K562 (cell line): ENCODE measurements around the gene GRIA3. TPM values are rescaled to one million over a fixed set of nuclear protein-coding genes. Genes with fewer than 3 reads are reported as not detected.

Source experiments
- ATAC-seq: fragments of 200-7000 bp; cut with Tn5 transposase; 3 replicates; pipeline ENCODE4 v1.9.1; 2020; ENCODE audit warnings: moderate library complexity
- BruUV-seq: library from RNA; stranded (reverse); fragments of 400-500 nt; replicated peaks from 2 replicates; lab custom pipeline; 2021; lab: Mats Ljungman, UMichigan
- CTCF ChIA-PET: fragments of 300-600 bp; formaldehyde crosslinking; extraction: SDS; loops from one replicate; lab custom pipeline; 2021; ENCODE audit warnings: low intra/inter-chr PET ratio; lab: Yijun Ruan, JAX
- POLR2A ChIA-PET: fragments of 300-600, 350-650 bp; sonication (Branson Sonifier 250); formaldehyde crosslinking; extraction: SDS; loops from one replicate; lab custom pipeline; 2021; ENCODE audit warnings: antibody characterized with exemption, inconsistent platforms; lab: Yijun Ruan, JAX
- DNase-seq, 4 experiments: peaks; one replicate each; pipeline versions ENCODE4 v3.0.0 to v3.0.0-alpha.2; 2011 to 2018; ENCODE audit warnings: low spot score in 3 of 4, mixed read lengths in 3 of 4; ENCODE audit errors: extremely low read depth in 1 of 4
- FAIRE-seq: peaks from 2 replicates; lab custom pipeline; 2011; peaks lifted over from hg19 to GRCh38; lab: Jason Lieb, UNC
- H2AFZ ChIP-seq: 2 replicates; pipeline ENCODE4 v1.6.0; 2011; ENCODE audit warnings: low read depth, low read length, control low read depth, inconsistent platforms
- H3K27ac ChIP-seq: fragments of 200-600 bp; 3 replicates; pipeline ENCODE4 v1.8.0; 2011; ENCODE audit warnings: low read depth, mild to moderate bottlenecking, control low read depth, inconsistent platforms, low read length, moderate library complexity, mixed read lengths; ENCODE audit errors: extremely low read depth
- H3K27me3 ChIP-seq, 2 experiments: fragments of 300-600 bp in 1 of 2; 2 replicates in 1 of 2; 3 replicates in 1 of 2; pipeline versions ENCODE4 v1.6.0 to v1.8.0; 2011; ENCODE audit warnings: inconsistent platforms in 2 of 2, low read length in 2 of 2, mild to moderate bottlenecking in 1 of 2, mixed read lengths in 1 of 2, moderate library complexity in 1 of 2; ENCODE audit not compliant: control insufficient read depth in 2 of 2, insufficient read depth in 2 of 2
- H3K36me3 ChIP-seq: fragments of 300-600 bp; 3 replicates; pipeline ENCODE4 v1.8.0; 2011; ENCODE audit warnings: mild to moderate bottlenecking, low read length, inconsistent platforms; ENCODE audit not compliant: control insufficient read depth, insufficient read depth
- H3K4me1 ChIP-seq, 2 experiments: fragments of 200-600 bp in 1 of 2; replicated peaks in 1 of 2; 2 replicates in 1 of 2; 3 replicates in 1 of 2; pipeline versions ENCODE4 v1.5.1 to v1.8.0; 2011; ENCODE audit warnings: inconsistent platforms in 2 of 2, low read length in 2 of 2, mild to moderate bottlenecking in 1 of 2, mixed read lengths in 1 of 2, moderate library complexity in 1 of 2; ENCODE audit not compliant: control insufficient read depth in 2 of 2, insufficient read depth in 2 of 2
- H3K4me2 ChIP-seq: 2 replicates; pipeline ENCODE4 v1.6.1; 2011; ENCODE audit warnings: low read length, control low read depth, inconsistent platforms, mixed read lengths; ENCODE audit not compliant: insufficient read depth
- H3K4me3 ChIP-seq: fragments of 200-600 bp; sonication (generic), shearing (Covaris generic); 2 replicates; pipeline ENCODE4 v1.5.1; 2016; ENCODE audit warnings: control low read depth, inconsistent platforms
- H3K79me2 ChIP-seq: fragments of 200-600 bp; 3 replicates; pipeline ENCODE4 v1.8.0; 2011; ENCODE audit warnings: low read length, inconsistent platforms; ENCODE audit not compliant: control insufficient read depth, insufficient read depth
- H3K9ac ChIP-seq, 2 experiments: 2 replicates each; pipeline versions ENCODE4 v1.6.0 to v1.6.1; 2011; ENCODE audit warnings: low read depth in 2 of 2, low read length in 2 of 2, control low read depth in 1 of 2, inconsistent platforms in 1 of 2, mild to moderate bottlenecking in 1 of 2, mixed read lengths in 1 of 2; ENCODE audit not compliant: insufficient read depth in 1 of 2
- H3K9me1 ChIP-seq: one replicate; pipeline ENCODE4 v1.6.0; 2011; ENCODE audit warnings: inconsistent platforms, mild to moderate bottlenecking, low read length, moderate library complexity; ENCODE audit not compliant: control insufficient read depth, insufficient read depth
- H3K9me3 ChIP-seq: replicated peaks from 2 replicates; pipeline ENCODE4 v1.5.1; 2011; ENCODE audit warnings: low read depth, low read length, inconsistent platforms; ENCODE audit not compliant: control insufficient read depth, insufficient read depth
- H4K20me1 ChIP-seq: replicated peaks from 2 replicates; pipeline ENCODE4 v1.6.1; 2011; ENCODE audit warnings: low read length, inconsistent platforms, mixed read lengths; ENCODE audit not compliant: control insufficient read depth, insufficient read depth
- ARHGAP35 ChIP-seq: fragments of 450-650 bp; IDR thresholded peaks from 2 replicates; pipeline ENCODE4 v1.6.1; 2018; ENCODE audit not compliant: partially characterized antibody
- CEBPG ChIP-seq, 3 experiments: fragments of 200-800 bp in 1 of 3; sonication (Bioruptor generic) in 1 of 3; sonication (generic) in 1 of 3; formaldehyde crosslinking in 1 of 3; IDR thresholded peaks in 2 of 3; conservative IDR thresholded peaks in 1 of 3; 2 replicates each; pipeline versions ENCODE4 v1.6.1 to v1.8.0; 2016 to 2022; ENCODE audit warnings: missing compliant biosample characterization in 2 of 3, missing genetic modification characterization in 2 of 3, mild to moderate bottlenecking in 1 of 3, missing genetic modification reagents in 1 of 3
- CREBBP ChIP-seq: IDR thresholded peaks from one replicate; pipeline ENCODE4 v1.6.1; 2012; ENCODE audit warnings: low read depth, mild to moderate bottlenecking, control low read depth, inconsistent platforms, low read length
- DDX20 ChIP-seq: fragments of 450-650 bp; IDR thresholded peaks from 2 replicates; pipeline ENCODE4 v1.6.1; 2016; ENCODE audit warnings: missing genetic modification characterization, low read depth, mild to moderate bottlenecking, missing compliant biosample characterization, moderate library complexity
- DEAF1 ChIP-seq: fragments of 450-650 bp; formaldehyde crosslinking; IDR thresholded peaks from 2 replicates; pipeline ENCODE4 v1.4.0; 2020; ENCODE audit warnings: mild to moderate bottlenecking, moderate library complexity
- HDAC6 ChIP-seq: IDR thresholded peaks from 2 replicates; pipeline ENCODE4 v1.6.1; 2012; ENCODE audit warnings: low read depth, mild to moderate bottlenecking, control low read depth, inconsistent platforms, low read length, moderate library complexity
- IFI16 ChIP-seq: fragments of 250-450 bp; sonication (Bioruptor Pico); IDR thresholded peaks from 2 replicates; pipeline ENCODE4 v2.1.2; 2022; ENCODE audit warnings: mild to moderate bottlenecking, inconsistent platforms
- POLR2AphosphoS2 ChIP-seq: IDR thresholded peaks from 2 replicates; pipeline ENCODE4 v1.6.1; 2012; ENCODE audit warnings: low read length, improper control_type of control experiment
- TBP ChIP-seq: optimal IDR thresholded peaks from 2 replicates; pipeline ENCODE3; 2011; ENCODE audit warnings: low read depth, low read length, improper control_type of control experiment
- TRIM28 ChIP-seq: fragments of 450-650 bp; IDR thresholded peaks from 2 replicates; pipeline ENCODE4 v1.6.1; 2017
- ZHX1 ChIP-seq: fragments of 150-350 bp; conservative IDR thresholded peaks from 2 replicates; pipeline ENCODE4 v1.6.1; 2014; ENCODE audit warnings: low read length
- ZMIZ1 ChIP-seq, 2 experiments: fragments of 150-350 bp in 1 of 2; IDR thresholded peaks; 2 replicates each; pipeline ENCODE4 v1.6.1; 2012 to 2016; ENCODE audit warnings: low read depth in 2 of 2, low read length in 2 of 2, mild to moderate bottlenecking in 1 of 2, moderate library complexity in 1 of 2
- ZNF134 ChIP-seq: fragments of 250-450 bp; sonication (Bioruptor Pico); conservative IDR thresholded peaks from 2 replicates; pipeline ENCODE4 v1.4.0; 2020
- ZNF165 ChIP-seq: fragments of 250-450 bp; sonication (Bioruptor Pico); IDR thresholded peaks from 2 replicates; pipeline ENCODE4 v1.4.0; 2020; ENCODE audit warnings: borderline replicate concordance
- ZNF311 ChIP-seq: fragments of 250-450 bp; sonication (Bioruptor Pico); IDR thresholded peaks from 2 replicates; pipeline ENCODE4 v1.4.0; 2020; ENCODE audit warnings: mild to moderate bottlenecking, moderate library complexity
- ZNF76 ChIP-seq: fragments of 250-450 bp; sonication (Bioruptor Pico); IDR thresholded peaks from 2 replicates; pipeline ENCODE4 v1.4.0; 2020; ENCODE audit warnings: mild to moderate bottlenecking, moderate library complexity, borderline replicate concordance
- WGBS: fragments of 100-300 bp; shearing (Covaris generic); methylation state at CpG from one replicate; pipeline ENCODE4 v1.1.6; 2016; ENCODE audit warnings: low coverage, mixed read lengths; ENCODE audit not compliant: insufficient coverage; ENCODE audit errors: missing lambda C conversion rate; 5-methylcytosine and 5-hydroxymethylcytosine counted together
- in situ Hi-C: fragments of 300-500 bp; cut with MboI; formaldehyde crosslinking; loops from 4 replicates; pipeline ENCODE4 v1.15.0; 2018; ENCODE audit warnings: inconsistent platforms, mixed read lengths
- intact Hi-C: fragments of 100-400 bp; cut with micrococcal nuclease; formaldehyde crosslinking; loops from 2 replicates; pipeline ENCODE4 v1.14.2; 2022
- polyA plus RNA-seq, 8 experiments: library from polyadenylated mRNA; depleted of rRNA in 4 of 8; stranded (reverse) in 5 of 8; unstranded in 3 of 8; fragments of >200 nt; fragmentation: Nextera tagmentation in 2 of 8; fragmentation: Illumina TruSeq in 1 of 8; extraction: Ambion mirVana in 2 of 8; extraction: Trizol in 1 of 8; gene quantifications; 2 replicates each; pipeline versions ENCODE4 v1.2.1 to v1.2.3, GENCODE V29; 2011 to 2014; ENCODE audit warnings: inconsistent platforms in 1 of 8, missing spikeins in 1 of 8
- total RNA-seq, 7 experiments: library from RNA; depleted of rRNA in 6 of 7; stranded (reverse); fragments of >200 nt in 6 of 7; fragmentation: Illumina TruSeq in 2 of 7; extraction: Trizol in 2 of 7; gene quantifications; 2 replicates each; pipeline versions ENCODE4 v1.2.1 to v1.2.3, GENCODE V29; 2011 to 2021; ENCODE audit warnings: low replicate concordance in 1 of 7

GRIA3 gene
- total and polyA plus RNA-seq, 9 of the 15 experiments (the other 6 are each of a cell fraction or from before 2014, with no cell fraction given), result 0.10 TPM; not detected in 8

- CTCF ChIA-PET, result no interaction called here
- TF ChIP-seq DDX20 (tag) (no peak), ZNF134 (CRISPR knock-in tag) (no peak), ZMIZ1 (IDR thresholded peaks at IDR 0.05; ENCODE audit: low read depth in 2 of 2, low read length in 2 of 2) (no peak), ZNF165 (no peak), POLR2AphosphoS2 (no peak), IFI16 (no peak), TRIM28 (no peak), HDAC6 (no peak), CEBPG (CRISPR knock-in tag; IDR thresholded peaks at IDR 0.05) (no peak), CEBPG (tag; conservative IDR thresholded peaks at IDR 0.05 in 1 of 2, IDR thresholded peaks at IDR 0.05 in 1 of 2) (no peak), TBP (no peak), ARHGAP35 (no peak), ZNF76 (CRISPR knock-in tag) (no peak), DEAF1 (CRISPR knock-in tag) (no peak), ZNF311 (CRISPR knock-in tag) (no peak), ZHX1 (no peak), CREBBP (no peak)
Measured at GRCh38 chrX:123348468-123348867, 164.4 kb downstream of the GRIA3 start.

More at GRCh38 chrX:123348468-123348867, 164.4 kb downstream of the GRIA3 start:
- H2AFZ ChIP-seq, result no peak overlapping the region
- no peaks in the 10 kb centered on the region for H3K4me1 ChIP-seq
- intact Hi-C loops (no loop called here), in situ Hi-C loops (no loop called here)
- H3K36me3 ChIP-seq, result no peaks in the 10 kb centered on the region
- POLR2A ChIA-PET, result no interaction called here
- no peaks in the 10 kb centered on the region for H3K27me3 ChIP-seq
- FAIRE-seq, result no peak
- no peaks in the 10 kb centered on the region for H3K79me2 ChIP-seq
- H3K4me2 ChIP-seq, result no peak overlapping the region
- no peak overlapping the region for H3K4me3 ChIP-seq
- no peaks in the 10 kb centered on the region for H4K20me1 ChIP-seq
- H3K9me3 ChIP-seq, result no peaks in the 10 kb centered on the region
- no peak for DNase-seq
- WGBS, result 0% methylated on average over 1 of the region's 1 CpG
- H3K9me1 ChIP-seq, result no peaks in the 10 kb centered on the region
- ATAC-seq, result no peak
- no TSS peak for BruUV-seq
- H3K27ac ChIP-seq, result no peak overlapping the region
- H3K9ac ChIP-seq, result no peak overlapping the region
